ENCODE data around the gene SLC36A2.

Gene SLC36A2

GRCh38 chr5:151288180-151288579 is 59.2 kb downstream of the SLC36A2 start:
- TF ChIP-seq, protein P1, sequence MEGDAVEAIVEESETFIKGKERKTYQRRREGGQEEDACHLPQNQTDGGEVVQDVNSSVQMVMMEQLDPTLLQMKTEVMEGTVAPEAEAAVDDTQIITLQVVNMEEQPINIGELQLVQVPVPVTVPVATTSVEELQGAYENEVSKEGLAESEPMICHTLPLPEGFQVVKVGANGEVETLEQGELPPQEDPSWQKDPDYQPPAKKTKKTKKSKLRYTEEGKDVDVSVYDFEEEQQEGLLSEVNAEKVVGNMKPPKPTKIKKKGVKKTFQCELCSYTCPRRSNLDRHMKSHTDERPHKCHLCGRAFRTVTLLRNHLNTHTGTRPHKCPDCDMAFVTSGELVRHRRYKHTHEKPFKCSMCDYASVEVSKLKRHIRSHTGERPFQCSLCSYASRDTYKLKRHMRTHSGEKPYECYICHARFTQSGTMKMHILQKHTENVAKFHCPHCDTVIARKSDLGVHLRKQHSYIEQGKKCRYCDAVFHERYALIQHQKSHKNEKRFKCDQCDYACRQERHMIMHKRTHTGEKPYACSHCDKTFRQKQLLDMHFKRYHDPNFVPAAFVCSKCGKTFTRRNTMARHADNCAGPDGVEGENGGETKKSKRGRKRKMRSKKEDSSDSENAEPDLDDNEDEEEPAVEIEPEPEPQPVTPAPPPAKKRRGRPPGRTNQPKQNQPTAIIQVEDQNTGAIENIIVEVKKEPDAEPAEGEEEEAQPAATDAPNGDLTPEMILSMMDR (IDR thresholded peaks at IDR 0.05; ENCODE audit: low read depth, low read length, missing control alignments): peak; percentile 18
- no peak for DNase-seq (ENCODE audit: low read depth)
- no peak overlapping the region for H3K4me3 ChIP-seq (ENCODE audit: low read depth, low read length)

DNA sequence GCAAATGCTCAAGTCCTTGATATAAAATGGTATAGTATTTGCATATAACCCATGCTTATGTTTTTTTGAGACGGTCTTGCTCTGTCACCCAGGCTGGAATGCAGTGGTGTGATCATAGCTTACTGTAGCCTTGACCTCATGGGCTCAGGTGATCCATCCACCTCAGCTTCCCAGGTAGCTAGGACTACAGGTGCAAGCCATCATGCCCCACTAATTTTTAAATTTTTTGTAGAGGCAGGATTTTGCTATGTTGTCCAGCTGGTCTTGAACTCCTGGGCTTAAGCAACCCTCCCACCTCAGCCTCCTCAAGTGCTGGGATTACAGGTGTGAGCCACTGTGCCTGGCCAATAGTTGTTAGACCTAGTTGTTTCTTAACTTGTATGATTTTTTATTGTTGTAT is 61.1 kb downstream of the SLC36A2 start:
- no peak for DNase-seq (ENCODE audit: low read depth)
- TF ChIP-seq, protein P1 (IDR thresholded peaks at IDR 0.05; ENCODE audit: low read depth, low read length, missing control alignments): no peak
- no peak overlapping the region for H3K4me3 ChIP-seq (ENCODE audit: low read depth, low read length)

DNA sequence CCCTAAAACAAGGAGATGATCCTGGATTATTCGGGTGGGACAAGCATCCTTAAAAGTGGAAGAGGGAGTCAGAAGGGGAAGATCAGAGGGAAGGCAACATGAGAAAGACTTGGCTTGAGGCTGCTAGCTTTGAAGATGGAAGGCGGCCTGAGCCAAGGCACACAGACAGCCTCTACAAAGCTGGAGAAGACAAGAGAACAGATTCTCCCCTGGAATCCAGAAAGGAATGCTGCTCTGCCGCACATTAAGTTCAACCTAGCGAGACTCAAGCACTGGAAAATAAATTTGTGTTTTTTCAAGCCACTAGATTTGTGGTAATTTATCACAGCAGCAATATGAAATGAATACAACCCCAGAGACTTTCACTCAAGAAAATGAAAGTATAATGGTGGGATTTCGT is 61.7 kb downstream of the SLC36A2 start:
- TF ChIP-seq, protein P1 (IDR thresholded peaks at IDR 0.05; ENCODE audit: low read depth, low read length, missing control alignments): no peak
- no peak overlapping the region for H3K4me3 ChIP-seq (ENCODE audit: low read depth, low read length)
- no peak for DNase-seq (ENCODE audit: low read depth)

DNA sequence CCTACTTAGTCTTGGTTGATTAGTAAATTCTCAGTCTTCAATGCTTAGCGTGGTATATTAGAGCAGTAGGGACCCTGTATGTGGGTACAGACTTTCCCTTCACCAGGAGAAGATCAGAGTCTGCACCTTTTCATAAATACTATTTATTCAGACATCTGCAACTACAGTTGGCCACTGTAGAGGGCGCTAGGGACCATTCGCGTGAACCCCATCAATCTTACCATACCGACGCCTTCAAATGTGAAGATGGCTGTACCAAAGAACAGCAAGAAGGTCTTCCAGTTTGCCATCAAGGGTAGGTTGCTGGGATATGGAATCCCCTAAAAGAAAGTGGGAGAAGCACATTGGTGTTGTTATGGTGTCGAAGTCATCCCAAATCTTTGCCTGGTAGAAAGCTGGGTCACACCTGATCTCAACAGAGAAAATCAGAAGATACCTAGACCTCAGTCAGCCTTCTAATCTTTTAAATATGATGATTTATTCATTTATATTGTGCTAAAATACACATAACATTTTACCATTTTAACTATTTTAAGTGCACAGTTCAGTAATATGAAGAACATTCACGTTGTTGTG is 62.9 kb downstream of the SLC36A2 start:
- TF ChIP-seq, protein P1 (IDR thresholded peaks at IDR 0.05; ENCODE audit: low read depth, low read length, missing control alignments): peak; percentile 58
- no peak for DNase-seq (ENCODE audit: low read depth)
- no peak overlapping the region for H3K4me3 ChIP-seq (ENCODE audit: low read depth, low read length)

- TF ChIP-seq, protein P1 (IDR thresholded peaks at IDR 0.05; ENCODE audit: low read depth, low read length, missing control alignments): no peak
- H3K4me3 ChIP-seq (ENCODE audit: low read depth, low read length): no peak overlapping the region
- no peak for DNase-seq (ENCODE audit: low read depth)
Measured at GRCh38 chr5:151283120-151283825, 64.1 kb downstream of the SLC36A2 start.

GRCh38 chr5:151281001-151281639 is 66.2 kb downstream of the SLC36A2 start:
- H3K4me3 ChIP-seq (ENCODE audit: low read depth, low read length): no peak overlapping the region
- DNase-seq (ENCODE audit: low read depth): no peak
- TF ChIP-seq, protein P1 (IDR thresholded peaks at IDR 0.05; ENCODE audit: low read depth, low read length, missing control alignments): no peak

Measured in GM12864 (cell line).